RWPE1 (cell line): ENCODE results near the gene MUC2.

Experiments
- CTCF ChIA-PET: fragments of 350-600 bp; sonication (Branson Sonifier 250); formaldehyde crosslinking; extraction: SDS; loops from one replicate; lab custom pipeline; 2021; lab: Yijun Ruan, JAX
- POLR2A ChIA-PET: fragments of 400-600 bp; formaldehyde crosslinking; extraction: SDS; loops from one replicate; lab custom pipeline; 2020; ENCODE audit warnings: antibody characterized with exemption; ENCODE audit not compliant: low non-redundant PET; lab: Yijun Ruan, JAX
- DNase-seq: peaks from one replicate; pipeline ENCODE4 v3.0.0; 2012; ENCODE audit warnings: low spot score
- H3K27ac ChIP-seq: fragments of 450-650 bp; 2 replicates; pipeline ENCODE4 v1.5.1; 2017
- CTCF ChIP-seq: fragments of 450-650 bp; conservative IDR thresholded peaks from 2 replicates; pipeline ENCODE4 v1.5.1; 2017; ENCODE audit warnings: low read depth, mild to moderate bottlenecking

The MUC2 gene

GRCh38 chr11:1088927-1089737 is 14.5 kb downstream of the MUC2 start:
- ChIA-PET CTCF (no interaction called here), POLR2A (no interaction called here)
- H3K27ac ChIP-seq = no peak overlapping the region
- no peak for DNase-seq
- TF ChIP-seq CTCF = no peak

DNA sequence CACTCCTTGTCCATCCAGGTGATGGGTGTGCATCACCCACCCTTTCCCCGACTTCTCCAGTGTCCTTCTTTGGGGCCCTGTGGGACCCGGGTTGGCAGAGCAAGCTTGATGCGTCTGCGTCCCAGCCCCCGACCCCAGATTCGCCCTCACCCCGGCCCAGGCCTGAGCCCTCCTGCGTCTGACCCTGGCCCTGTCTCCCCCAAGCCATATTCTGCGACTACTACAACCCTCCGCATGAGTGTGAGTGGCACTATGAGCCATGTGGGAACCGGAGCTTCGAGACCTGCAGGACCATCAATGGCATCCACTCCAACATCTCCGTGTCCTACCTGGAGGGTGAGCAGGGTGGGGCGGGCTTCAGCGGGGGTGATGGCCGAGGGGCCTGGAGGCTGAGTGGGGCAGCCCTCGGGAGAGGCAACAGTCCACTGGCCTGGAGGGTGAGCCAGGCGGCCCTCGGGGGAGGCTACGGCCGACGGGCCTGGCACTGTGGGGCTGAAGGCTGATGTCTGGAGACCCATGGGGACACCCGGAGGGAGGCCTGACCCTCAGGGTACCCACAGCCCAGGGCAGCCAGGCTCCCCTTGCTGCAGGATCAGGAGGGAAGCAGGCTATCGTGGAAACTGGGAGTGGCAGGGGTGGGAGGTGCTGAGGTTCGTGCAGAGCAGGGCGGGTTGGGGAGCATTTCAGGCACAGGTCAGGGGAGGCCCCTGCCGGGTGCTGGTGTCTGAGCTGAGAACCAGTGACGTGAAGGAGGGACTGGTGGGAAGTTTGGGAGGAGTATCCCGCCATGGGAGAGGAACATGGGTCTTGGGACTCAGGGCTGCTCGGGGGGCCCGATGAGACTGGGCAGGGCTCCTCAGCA is 15.3 kb downstream of the MUC2 start:
- CTCF ChIA-PET = no interaction called here
- DNase-seq = no peak
- no peak for TF ChIP-seq CTCF
- no peak overlapping the region for H3K27ac ChIP-seq
- POLR2A ChIA-PET = no interaction called here

DNA sequence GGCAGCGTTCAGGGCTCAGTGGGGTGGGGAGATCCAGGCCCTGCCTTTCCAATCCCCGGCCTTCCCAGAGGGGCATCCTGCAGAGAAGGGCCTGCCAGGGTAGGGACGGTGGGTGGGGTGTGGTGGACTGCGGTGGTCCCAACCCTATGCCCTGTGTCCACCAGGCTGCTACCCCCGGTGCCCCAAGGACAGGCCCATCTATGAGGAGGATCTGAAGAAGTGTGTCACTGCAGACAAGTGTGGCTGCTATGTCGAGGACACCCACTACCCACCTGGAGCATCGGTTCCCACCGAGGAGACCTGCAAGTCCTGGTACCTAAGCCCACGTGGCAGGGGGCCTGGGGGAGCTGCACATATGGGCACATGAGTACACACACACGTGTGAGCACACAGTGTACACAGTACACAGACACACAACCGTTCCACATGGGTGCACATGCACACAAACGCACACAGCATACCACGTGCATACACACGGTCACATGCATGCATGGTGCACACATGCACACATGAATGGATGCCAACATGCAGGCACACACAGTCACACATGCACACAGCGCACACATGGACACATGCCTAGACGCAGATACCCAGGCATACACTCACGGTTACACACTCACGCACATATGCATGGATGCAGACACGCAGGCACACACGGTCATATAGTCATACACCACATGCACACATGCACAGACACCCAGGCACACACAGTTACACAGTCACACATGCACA is 16.1 kb downstream of the MUC2 start:
- no peak overlapping the region for H3K27ac ChIP-seq
- CTCF ChIA-PET = no interaction called here
- POLR2A ChIA-PET = no interaction called here
- no peak for DNase-seq
- TF ChIP-seq CTCF = no peak

DNA sequence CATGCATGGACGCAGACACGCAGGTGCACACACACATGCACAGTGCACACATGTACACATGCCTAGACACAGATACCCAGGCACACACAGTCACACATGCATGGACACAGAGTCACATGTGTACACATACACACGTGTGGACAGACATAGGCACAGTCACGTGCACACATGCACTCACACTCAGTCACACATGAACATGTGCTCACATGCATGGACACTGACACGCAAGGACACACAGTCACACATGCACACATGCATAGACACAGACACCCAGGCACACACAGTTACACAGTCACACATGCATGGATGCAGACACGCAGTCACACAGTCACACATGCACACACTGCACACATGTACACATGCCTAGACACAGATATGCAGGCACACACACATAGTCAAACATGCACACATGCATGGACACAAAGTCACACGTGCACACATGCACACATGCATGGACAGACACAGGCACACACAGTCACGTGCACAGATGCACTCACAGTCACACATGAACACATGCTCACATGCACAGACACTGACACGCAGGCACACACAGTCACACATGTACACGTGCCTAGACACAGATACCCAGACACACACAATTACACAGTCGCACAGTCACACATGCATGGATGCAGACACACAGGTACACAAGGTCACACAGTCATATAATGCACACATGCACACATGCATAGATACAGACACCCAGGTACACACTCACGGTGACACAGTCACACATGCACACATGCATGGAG is 16.8 kb downstream of the MUC2 start:
- no peak for TF ChIP-seq CTCF
- ChIA-PET CTCF (no interaction called here), POLR2A (no interaction called here)
- DNase-seq = no peak
- no peak overlapping the region for H3K27ac ChIP-seq

GRCh38 chr11:1092145-1092670 is 17.5 kb downstream of the MUC2 start:
- ChIA-PET POLR2A (no interaction called here), CTCF (no interaction called here)
- no peak for DNase-seq
- no peak for TF ChIP-seq CTCF
- no peak overlapping the region for H3K27ac ChIP-seq
